Measurements from ENCODE around the gene PTHLH. TPM values are rescaled to one million over a fixed set of nuclear protein-coding genes. Genes with fewer than 3 reads are reported as not detected.

PTHLH gene
- total RNA-seq, 1 donor from 2014 or later, result 1.3 TPM

DNA sequence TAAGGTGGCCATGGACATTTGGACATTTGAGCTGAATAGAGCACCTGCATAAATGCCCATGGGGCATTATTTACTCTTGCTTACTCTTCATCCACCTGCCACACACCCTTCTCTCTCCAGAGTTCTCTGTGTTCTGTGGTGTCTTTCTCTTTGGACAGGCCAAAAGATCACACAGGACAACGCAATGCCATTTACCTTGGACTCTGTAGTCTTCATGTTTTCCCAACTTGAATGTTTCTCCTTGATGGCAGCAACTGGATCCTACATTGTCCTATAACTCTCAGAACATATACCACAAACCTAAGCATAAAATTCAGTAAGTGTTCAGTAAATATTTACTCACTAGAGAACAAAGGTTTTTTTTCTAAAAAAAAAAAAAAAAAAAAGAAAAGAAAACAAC, 41.7 kb upstream of the PTHLH start:
- Mint-ChIP-seq H3K27ac (no peak overlapping the region), H3K4me1 (ENCODE audit: low read depth) (no peaks in the 10 kb centered on the region), H3K9me3 (ENCODE audit: low read depth) (no peaks in the 10 kb centered on the region), H3K4me3 (ENCODE audit: low read depth) (no peak overlapping the region), H3K36me3 (ENCODE audit: insufficient read depth) (no peaks in the 10 kb centered on the region), H3K27me3 (peaks cover 3% of the 10 kb centered on the region)
- no peak for DNase-seq (ENCODE audit: low spot score, unreplicated experiment)
- TF ChIP-seq, protein P1, sequence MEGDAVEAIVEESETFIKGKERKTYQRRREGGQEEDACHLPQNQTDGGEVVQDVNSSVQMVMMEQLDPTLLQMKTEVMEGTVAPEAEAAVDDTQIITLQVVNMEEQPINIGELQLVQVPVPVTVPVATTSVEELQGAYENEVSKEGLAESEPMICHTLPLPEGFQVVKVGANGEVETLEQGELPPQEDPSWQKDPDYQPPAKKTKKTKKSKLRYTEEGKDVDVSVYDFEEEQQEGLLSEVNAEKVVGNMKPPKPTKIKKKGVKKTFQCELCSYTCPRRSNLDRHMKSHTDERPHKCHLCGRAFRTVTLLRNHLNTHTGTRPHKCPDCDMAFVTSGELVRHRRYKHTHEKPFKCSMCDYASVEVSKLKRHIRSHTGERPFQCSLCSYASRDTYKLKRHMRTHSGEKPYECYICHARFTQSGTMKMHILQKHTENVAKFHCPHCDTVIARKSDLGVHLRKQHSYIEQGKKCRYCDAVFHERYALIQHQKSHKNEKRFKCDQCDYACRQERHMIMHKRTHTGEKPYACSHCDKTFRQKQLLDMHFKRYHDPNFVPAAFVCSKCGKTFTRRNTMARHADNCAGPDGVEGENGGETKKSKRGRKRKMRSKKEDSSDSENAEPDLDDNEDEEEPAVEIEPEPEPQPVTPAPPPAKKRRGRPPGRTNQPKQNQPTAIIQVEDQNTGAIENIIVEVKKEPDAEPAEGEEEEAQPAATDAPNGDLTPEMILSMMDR (IDR thresholded peaks at IDR 0.05; ENCODE audit: unreplicated experiment), result no peak

- Mint-ChIP-seq H3K36me3 (ENCODE audit: insufficient read depth) (no peaks in the 10 kb centered on the region), H3K27ac (no peak overlapping the region), H3K4me1 (ENCODE audit: low read depth) (no peaks in the 10 kb centered on the region)
Observed at GRCh38 chr12:28012333-28012918, 39.9 kb upstream of the PTHLH start.

DNA sequence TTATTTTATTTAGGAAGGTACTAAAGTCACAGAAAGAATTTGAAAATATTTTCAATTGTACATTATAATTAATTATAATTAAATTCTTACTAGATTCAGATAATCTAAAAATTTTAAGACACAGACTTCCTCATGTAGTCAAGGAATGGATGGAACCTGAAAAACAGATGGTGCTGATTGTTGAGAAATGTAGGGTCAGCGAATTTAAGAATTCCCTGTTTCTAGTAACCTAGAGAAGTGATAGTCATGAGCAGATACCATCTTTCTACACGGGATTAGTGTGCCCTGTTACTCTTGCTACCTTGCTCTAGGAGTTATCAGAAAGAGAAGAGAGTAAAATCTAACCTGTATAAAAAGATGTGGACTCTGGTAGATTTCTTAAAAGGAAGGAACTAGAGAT, 37.5 kb upstream of the PTHLH start:
- Mint-ChIP-seq H3K4me3 (ENCODE audit: low read depth) (no peak overlapping the region), H3K36me3 (ENCODE audit: insufficient read depth) (no peaks in the 10 kb centered on the region), H3K27me3 (no peaks in the 10 kb centered on the region), H3K9me3 (ENCODE audit: low read depth) (peaks cover 3% of the 10 kb centered on the region), H3K27ac (no peak overlapping the region), H3K4me1 (ENCODE audit: low read depth) (no peaks in the 10 kb centered on the region)
- TF ChIP-seq, protein P1 (IDR thresholded peaks at IDR 0.05; ENCODE audit: unreplicated experiment), result no peak
- DNase-seq (ENCODE audit: low spot score, unreplicated experiment), result no peak

More at GRCh38 chr12:28012333-28012918, 39.9 kb upstream of the PTHLH start:
- no peak overlapping the region for H3K4me3 Mint-ChIP-seq (ENCODE audit: low read depth)
- H3K9me3 Mint-ChIP-seq (ENCODE audit: low read depth), result no peaks in the 10 kb centered on the region
- peaks cover 3% of the 10 kb centered on the region for H3K27me3 Mint-ChIP-seq
- TF ChIP-seq, protein P1 (IDR thresholded peaks at IDR 0.05; ENCODE audit: unreplicated experiment), result no peak
- DNase-seq (ENCODE audit: low spot score, unreplicated experiment), result no peak

DNA sequence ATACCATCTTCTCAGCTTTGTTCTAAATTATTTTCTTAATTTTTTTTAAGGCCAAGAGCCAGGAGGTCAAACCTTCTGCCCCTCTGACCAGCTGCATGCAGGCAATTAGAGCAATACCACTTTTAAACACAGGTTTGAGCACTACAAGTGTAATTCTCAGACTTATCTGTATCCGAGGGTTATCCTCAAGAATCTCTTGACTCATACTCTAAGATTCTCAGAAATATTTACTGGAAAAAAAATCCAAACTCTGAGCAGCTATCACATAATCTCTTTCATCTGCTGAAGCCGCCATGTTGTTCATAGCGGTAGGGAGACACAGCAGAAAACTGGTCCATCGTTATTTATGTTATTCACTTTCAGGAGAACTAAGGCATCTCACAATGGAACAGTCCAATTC, 27.4 kb upstream of the PTHLH start:
- Mint-ChIP-seq H3K36me3 (ENCODE audit: insufficient read depth) (no peaks in the 10 kb centered on the region), H3K4me3 (ENCODE audit: low read depth) (no peak overlapping the region), H3K4me1 (ENCODE audit: low read depth) (peaks cover 6% of the 10 kb centered on the region), H3K9me3 (ENCODE audit: low read depth) (no peaks in the 10 kb centered on the region), H3K27me3 (peaks cover 3% of the 10 kb centered on the region), H3K27ac (no peak overlapping the region)
- TF ChIP-seq, protein P1 (IDR thresholded peaks at IDR 0.05; ENCODE audit: unreplicated experiment), result no peak
- DNase-seq (ENCODE audit: low spot score, unreplicated experiment), result no peak

- no peak overlapping the region for H3K4me3 Mint-ChIP-seq (ENCODE audit: low read depth)
- no peaks in the 10 kb centered on the region for H3K36me3 Mint-ChIP-seq (ENCODE audit: insufficient read depth)
- H3K27ac Mint-ChIP-seq, result no peak overlapping the region
- peaks cover 3% of the 10 kb centered on the region for H3K27me3 Mint-ChIP-seq
- no peaks in the 10 kb centered on the region for H3K9me3 Mint-ChIP-seq (ENCODE audit: low read depth)
- DNase-seq (ENCODE audit: low spot score, unreplicated experiment), result no peak
- TF ChIP-seq, protein P1 (IDR thresholded peaks at IDR 0.05; ENCODE audit: unreplicated experiment), result no peak
- H3K4me1 Mint-ChIP-seq (ENCODE audit: low read depth), result peaks cover 6% of the 10 kb centered on the region
Observed at GRCh38 chr12:27999521-27999920, 27.0 kb upstream of the PTHLH start.
